Frontal cortex (tissue), 4 donors: ENCODE results near the gene SETBP1. TPM values are rescaled to one million over a fixed set of nuclear protein-coding genes. Genes with fewer than 3 reads are reported as not detected.

ENCODE experiments used
- DNase-seq, 2 donors: peaks; one replicate each; pipeline ENCODE4 v3.0.0; 2012; ENCODE audit warnings: low spot score in 2 of 2
- FAIRE-seq: peaks from 2 replicates; lab custom pipeline; 2012; peaks lifted over from hg19 to GRCh38; lab: Jason Lieb, UNC
- total RNA-seq: library from RNA; depleted of rRNA; stranded (reverse); fragments of >200 nt; gene quantifications from one replicate; pipeline ENCODE4 v1.2.3, GENCODE V29; 2014
- donor health status: control.
- donor health status: control.
- donor health status: control.

SETBP1 gene
- total RNA-seq, 1 donor from 2014 or later = 34.2 TPM

GRCh38 chr18:44850001-44850400 is 169.3 kb downstream of the SETBP1 start:
- no peak for FAIRE-seq
- no peak for DNase-seq

GRCh38 chr18:44851856-44852621 is 171.4 kb downstream of the SETBP1 start:
- no peak for FAIRE-seq
- DNase-seq = no peak

- no peak for FAIRE-seq
- no peak for DNase-seq
Observed at GRCh38 chr18:44852818-44853217, 172.1 kb downstream of the SETBP1 start.

GRCh38 chr18:44853430-44853829 is 172.7 kb downstream of the SETBP1 start:
- FAIRE-seq (no peak), DNase-seq (no peak)

- DNase-seq = no peak
- no peak for FAIRE-seq
Observed at GRCh38 chr18:44855681-44856080, 175.0 kb downstream of the SETBP1 start.

- DNase-seq (no peak), FAIRE-seq (no peak)
Observed at GRCh38 chr18:44856157-44856556, 175.5 kb downstream of the SETBP1 start.

- DNase-seq (no peak), FAIRE-seq (no peak)
Observed at GRCh38 chr18:44857081-44857480, 176.4 kb downstream of the SETBP1 start.

- FAIRE-seq (no peak), DNase-seq (no peak)
Observed at GRCh38 chr18:44857744-44858491, 177.2 kb downstream of the SETBP1 start.

- DNase-seq (no peak), FAIRE-seq (no peak)
Observed at GRCh38 chr18:44859263-44859662, 178.6 kb downstream of the SETBP1 start.

- DNase-seq (no peak), FAIRE-seq (no peak)
Observed at GRCh38 chr18:44859751-44860439, 179.2 kb downstream of the SETBP1 start.

- FAIRE-seq (no peak), DNase-seq (no peak)
Observed at GRCh38 chr18:44862112-44862511, 181.4 kb downstream of the SETBP1 start.

GRCh38 chr18:44866103-44866502 is 185.4 kb downstream of the SETBP1 start:
- FAIRE-seq (no peak), DNase-seq (no peak)

- FAIRE-seq (no peak), DNase-seq (no peak)
Observed at GRCh38 chr18:44869533-44869932, 188.8 kb downstream of the SETBP1 start.

GRCh38 chr18:44870631-44871502 is 190.2 kb downstream of the SETBP1 start:
- no peak for DNase-seq
- no peak for FAIRE-seq

GRCh38 chr18:44871771-44872170 is 191.1 kb downstream of the SETBP1 start:
- FAIRE-seq (no peak), DNase-seq (no peak)

- no peak for FAIRE-seq
Observed at GRCh38 chr18:44876024-44876423, 195.3 kb downstream of the SETBP1 start.

GRCh38 chr18:44876755-44877154 is 196.1 kb downstream of the SETBP1 start:
- FAIRE-seq (no peak), DNase-seq (no peak)

More at GRCh38 chr18:44876024-44876423, 195.3 kb downstream of the SETBP1 start:
- DNase-seq = no peak

- FAIRE-seq (no peak), DNase-seq (no peak)
Observed at GRCh38 chr18:44878335-44878734, 197.6 kb downstream of the SETBP1 start.

- no peak for FAIRE-seq
- DNase-seq = no peak
Observed at GRCh38 chr18:44880170-44880569, 199.5 kb downstream of the SETBP1 start.
